ENCODE data around the gene PITPNM3.
A peak's percentile ranks its signal among the peaks of the same experiment; 100 is the strongest.
"Not testable (repeated sequence)": the region's sequence is repeated elsewhere in the genome, so short reads cannot be mapped to it uniquely, and the experiment has no call there.

PITPNM3 gene

DNA sequence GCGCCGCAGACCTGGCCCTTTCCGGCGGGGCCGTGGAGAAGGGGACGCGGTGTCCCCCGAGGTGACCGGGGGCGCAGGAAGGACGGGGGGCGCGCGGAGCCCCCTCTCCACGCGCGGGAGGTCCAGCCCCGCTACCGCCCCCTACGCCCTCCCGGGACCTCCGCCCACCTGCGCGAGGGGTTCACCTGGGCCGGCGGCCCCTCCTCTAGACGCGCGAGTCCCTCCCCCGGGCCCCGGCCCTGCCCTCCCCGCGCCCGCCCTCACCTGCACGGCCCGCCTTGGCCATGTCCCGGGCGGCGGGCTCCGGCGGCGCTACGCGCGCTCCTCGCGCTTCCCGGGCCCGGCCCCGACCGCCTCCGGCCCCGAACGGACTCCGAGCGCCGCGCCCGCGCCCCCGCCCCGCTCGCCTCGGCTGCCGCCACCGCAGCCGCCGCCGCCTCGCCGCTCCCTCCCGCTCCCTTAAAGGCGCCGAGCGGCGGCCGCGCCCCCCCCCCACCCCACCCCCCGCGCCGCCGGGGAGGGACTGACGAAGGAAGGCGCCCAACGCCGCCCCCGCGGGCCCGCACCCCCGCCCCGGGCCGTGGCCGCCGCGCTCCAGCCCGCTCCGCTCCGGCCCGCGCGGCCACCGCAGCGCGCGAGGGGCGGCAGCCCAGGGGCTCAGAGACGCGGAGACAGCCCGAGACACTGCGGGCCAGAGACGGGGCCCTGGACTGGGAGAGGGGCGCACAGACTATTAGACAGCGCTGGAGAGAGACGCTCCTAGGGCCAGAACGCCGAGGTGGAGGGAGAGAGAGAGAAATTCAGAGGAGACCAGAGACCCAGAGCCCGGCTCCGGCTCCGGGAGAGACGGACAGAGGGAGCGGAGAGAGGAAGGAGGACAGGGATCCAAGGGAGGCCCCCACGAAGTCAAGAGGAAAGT is at the start of gene PITPNM3:
TSS of gene PITPNM3 (minus strand) at position 435 of the 919 bp plus-strand sequence. CDS start at position 286, 149 bp downstream.
- no peak for DNase-seq

- DNase-seq: no peak
These were observed 48.8 kb upstream of the PITPNM3 start for GRCh38 chr17:6605142-6605541.

DNA sequence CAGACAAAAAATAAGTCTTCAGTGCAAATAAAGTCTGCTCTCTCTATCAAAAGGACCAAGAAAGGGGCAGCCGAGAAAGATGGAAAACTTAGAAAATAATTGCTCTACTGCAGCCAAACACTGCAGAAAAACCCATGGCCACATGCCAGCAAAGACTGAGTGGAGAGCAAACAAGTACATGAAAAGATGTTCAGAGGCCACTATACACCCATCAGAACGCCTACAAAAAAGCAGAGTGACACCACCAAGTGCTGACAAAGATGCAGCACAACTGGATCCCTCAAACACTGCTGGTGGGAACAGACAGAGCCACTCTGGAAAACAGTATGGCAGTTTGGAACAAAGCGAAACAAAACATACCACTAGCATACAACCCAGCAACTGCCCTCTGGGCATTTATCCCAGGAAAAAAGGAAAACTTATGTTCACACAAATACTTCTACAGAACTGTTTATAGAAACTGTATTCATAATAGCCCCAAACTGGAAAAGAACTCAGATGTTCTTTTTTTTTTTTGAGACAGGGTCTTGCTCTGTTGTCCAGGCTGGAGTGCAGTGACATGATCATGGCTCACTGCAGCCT is 47.5 kb upstream of the PITPNM3 start:
- DNase-seq: no peak

- peak; percentile 53 for DNase-seq
These were observed 45.8 kb upstream of the PITPNM3 start for GRCh38 chr17:6602141-6602540.

DNA sequence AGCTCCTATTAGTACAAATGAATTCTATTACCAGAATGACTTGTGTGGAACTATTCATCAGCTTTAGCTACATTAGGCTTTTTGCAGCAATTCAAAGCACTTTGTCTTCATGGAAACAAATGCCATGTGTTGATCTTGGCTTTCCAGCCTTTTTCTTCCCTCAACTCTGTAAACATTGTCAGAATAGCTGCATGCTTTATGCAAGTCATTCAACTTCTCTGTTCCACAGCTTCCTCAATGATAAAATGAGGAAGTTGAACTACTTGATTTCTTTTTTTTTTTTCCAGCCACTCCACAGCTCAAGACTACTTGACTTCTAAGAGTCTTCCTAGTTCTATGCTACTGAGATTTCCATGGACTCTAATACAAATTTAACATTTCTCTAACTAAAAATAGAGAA is 43.0 kb upstream of the PITPNM3 start:
- DNase-seq: peak; percentile 74

DNA sequence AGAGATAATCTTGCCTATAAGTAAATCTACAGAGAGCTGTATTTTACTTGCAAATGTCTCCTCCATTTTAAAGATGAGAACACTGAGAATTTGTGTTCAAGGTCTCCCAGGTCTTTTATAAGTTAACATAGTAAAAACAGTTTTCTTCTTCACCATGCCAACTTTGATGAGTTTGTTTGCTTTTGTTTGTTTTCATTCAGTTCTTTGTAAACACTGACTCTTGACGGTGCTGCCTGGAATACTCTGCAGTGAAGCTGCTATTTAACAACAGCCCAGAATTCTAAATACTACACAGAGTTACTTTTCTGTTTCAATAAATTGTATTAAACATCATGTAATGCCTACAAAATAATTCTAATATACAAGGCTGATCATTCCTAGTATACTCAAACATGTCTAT is 41.4 kb upstream of the PITPNM3 start:
- no peak for DNase-seq

DNA sequence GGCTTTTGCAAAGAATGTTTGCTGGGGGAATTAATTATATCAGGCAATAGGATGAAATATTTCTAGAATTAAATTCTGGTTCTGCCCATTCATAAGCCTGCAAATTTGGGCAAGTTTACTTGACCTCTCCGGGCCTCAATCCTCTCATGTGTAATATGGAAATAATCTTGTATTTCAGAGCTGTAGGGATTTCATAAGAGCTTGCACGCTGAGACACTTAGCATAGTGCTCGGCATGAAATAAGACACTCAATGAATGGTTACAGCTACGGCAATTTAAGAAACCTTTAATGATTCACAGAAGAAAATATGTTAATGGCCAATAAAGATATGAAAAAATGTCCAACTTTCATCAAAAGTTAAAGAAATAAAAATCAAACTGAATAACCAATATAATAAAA is 40.6 kb upstream of the PITPNM3 start:
- DNase-seq: no peak

DNA sequence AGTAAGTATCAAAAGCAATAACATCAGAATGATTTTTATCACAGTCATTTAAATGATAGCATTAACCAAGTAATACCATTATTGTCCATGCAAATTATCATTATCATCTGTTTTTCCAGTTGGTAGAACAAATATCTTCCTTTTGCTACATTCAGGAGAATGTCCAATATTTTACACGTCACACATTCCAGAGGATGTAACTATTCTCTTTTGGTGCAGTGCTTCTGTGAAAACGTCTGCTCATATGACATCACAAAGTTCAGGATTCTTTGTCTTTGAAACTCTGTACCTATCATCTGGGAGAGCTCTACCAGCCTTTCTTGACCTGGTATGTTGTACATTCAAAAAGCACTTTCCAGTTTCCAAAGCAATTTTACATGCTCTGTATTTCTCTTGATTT is 40.2 kb upstream of the PITPNM3 start:
- DNase-seq: no peak

GRCh38 chr17:6596081-6596480 is 39.7 kb upstream of the PITPNM3 start:
- DNase-seq: no peak

DNA sequence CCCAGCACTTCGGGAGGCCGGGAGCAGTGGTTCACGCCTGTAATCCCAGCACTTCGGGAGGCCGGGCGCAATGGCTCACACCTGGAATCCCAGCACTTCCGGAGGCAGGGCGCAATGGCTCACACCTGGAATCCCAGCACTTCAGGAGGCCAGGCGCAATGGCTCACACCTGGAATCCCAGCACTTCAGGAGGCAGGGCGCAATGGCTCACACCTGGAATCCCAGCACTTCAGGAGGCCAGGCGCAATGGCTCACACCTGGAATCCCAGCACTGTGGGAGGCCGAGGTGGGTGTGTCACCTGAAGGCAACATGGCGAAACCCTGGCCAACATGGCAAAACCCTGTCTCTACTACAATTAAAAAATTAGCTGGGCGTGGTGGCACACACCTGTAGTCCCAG is 37.0 kb upstream of the PITPNM3 start:
- DNase-seq: not testable (repeated sequence)

GRCh38 chr17:6592173-6592572 is 35.8 kb upstream of the PITPNM3 start:
- DNase-seq: no peak

- no peak for DNase-seq
These were observed 35.3 kb upstream of the PITPNM3 start for GRCh38 chr17:6591599-6592158.

DNA sequence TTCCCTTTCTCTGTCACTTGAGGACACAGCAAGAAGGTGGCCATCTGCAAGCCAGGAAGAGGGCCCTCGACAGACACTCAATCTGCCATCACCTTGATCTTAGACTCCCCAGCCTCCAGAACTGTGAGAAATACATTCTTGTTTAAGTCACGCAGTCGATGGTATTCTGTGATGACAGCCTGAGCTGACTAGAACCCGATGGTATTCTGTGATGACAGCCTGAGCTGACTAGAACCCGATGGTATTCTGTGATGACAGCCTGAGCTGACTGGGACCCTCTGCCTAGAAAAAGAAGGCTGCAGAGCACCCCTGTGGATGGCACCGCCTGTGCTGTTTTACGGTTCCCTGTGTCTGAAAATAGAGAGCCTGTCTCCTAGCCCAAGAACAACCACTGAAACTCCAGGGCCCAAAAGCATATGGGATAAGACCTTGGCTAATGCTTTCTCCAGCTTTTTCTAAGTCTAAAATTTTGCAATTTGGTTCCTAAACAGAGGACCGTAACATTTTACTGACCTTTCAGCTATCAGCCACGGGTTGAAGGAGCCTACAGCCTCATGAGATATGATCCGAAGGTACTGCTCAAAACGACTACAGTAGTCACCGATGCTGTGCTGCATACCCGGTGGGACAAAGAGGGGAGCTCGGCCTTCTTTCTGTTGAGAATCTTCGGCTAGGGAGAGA is 33.1 kb upstream of the PITPNM3 start:
- no peak for DNase-seq

GRCh38 chr17:6588165-6588564 is 31.8 kb upstream of the PITPNM3 start:
- DNase-seq: no peak

DNA sequence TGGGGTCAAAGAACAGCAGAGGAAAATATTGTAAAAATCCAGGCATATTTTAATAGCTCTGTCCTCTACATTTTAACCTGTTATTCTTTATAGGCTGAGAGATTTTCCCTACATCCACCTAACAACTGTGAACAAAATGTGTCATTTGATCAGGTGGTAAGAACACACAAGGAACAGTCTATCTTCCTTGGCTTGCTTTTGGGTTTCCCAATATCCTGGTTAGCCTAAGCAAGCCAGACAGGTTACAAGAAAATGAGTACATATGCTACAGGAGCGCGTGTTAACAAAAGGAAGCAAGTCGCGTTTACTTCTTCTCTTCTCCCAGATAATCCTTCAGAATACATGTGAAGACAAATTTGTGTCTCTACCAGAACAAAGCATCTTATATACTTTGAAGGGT is 31.0 kb upstream of the PITPNM3 start:
- no peak for DNase-seq

GRCh38 chr17:6583411-6583810 is 27.1 kb upstream of the PITPNM3 start:
- no peak for DNase-seq

GRCh38 chr17:6580625-6581024 is 24.3 kb upstream of the PITPNM3 start:
- no peak for DNase-seq

- DNase-seq: no peak
These were observed 22.1 kb upstream of the PITPNM3 start for GRCh38 chr17:6578491-6578890.

GRCh38 chr17:6577686-6578263 is 21.4 kb upstream of the PITPNM3 start:
- DNase-seq: no peak

DNA sequence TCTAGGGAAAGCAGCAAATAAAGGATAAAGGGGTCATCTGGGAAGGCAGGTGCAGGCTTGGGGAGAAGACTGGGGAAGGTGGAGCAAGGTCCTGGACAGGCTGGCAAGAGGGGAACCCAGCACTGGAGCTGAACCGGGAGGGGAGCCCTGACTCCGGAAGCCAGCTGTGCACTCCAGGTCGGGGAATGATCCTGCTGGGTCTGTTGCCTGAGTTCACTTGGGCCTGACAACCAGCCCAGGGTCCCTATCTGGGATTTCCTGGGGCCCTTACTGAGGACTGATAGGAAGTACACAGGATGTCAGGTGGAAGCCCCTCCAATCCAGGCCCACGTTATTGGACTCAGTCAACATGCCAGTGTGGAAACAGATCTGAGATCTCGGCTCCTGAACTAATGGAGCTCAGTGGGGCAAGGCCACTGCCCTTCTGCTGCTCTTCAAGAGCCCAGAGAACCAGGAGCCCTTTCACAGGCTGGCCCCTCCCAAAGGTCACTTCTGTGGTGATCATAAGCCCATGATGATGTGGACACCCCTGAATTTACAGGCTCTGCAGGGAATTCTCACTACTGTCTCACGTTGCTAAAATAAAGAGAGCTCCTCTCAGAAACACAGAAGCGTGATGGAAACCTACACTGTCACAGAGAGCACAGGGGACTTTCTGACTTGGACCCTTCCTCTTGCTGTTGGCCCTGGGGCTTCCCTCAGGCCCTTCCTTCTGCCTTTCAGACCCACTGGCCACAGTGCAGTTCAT is 19.9 kb upstream of the PITPNM3 start:
- no peak for DNase-seq

- DNase-seq: no peak
These were observed 19.2 kb upstream of the PITPNM3 start for GRCh38 chr17:6575596-6575988.

All from suppressor macrophage treated with lipopolysaccharide for 4 hours (primary cell).